Measurements from ENCODE around the gene SMYD3. TPM values are rescaled to one million over a fixed set of nuclear protein-coding genes. Genes with fewer than 3 reads are reported as not detected.
"Not testable (repeated sequence)": the region's sequence is repeated elsewhere in the genome, so short reads cannot be mapped to it uniquely, and the experiment has no call there.

SMYD3 gene
- total RNA-seq, 2 experiments from 2014 or later: 22.6 to 27.0 TPM

DNA sequence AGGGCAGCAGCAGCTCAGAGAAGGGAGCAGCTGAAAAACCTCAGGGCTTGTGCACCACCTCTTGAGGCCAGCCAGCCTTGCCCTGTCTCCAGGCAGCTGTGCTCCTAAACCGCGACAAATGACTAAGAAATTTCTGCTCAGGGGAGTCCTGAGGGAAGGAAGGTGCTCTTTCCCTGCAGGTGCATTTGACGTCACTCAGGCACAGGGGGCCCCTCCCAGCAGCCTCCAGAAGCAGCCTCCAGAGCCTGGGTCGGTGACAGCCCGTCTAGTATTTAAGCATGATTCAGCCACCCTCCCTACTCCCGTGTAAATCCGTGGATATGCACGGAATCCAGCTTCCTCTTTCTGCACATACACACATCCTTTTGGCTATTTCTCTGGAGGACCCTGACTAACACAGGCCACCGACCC, 791.8 kb downstream of the SMYD3 start:
- no peak for ATAC-seq (ENCODE audit: low read depth)
- DNase-seq: no peak
- no peaks in the 10 kb centered on the region for H3K4me1 Mint-ChIP-seq
- H3K4me3 Mint-ChIP-seq: no peak overlapping the region
- H3K36me3 Mint-ChIP-seq: no peaks in the 10 kb centered on the region
- no peak overlapping the region for H3K27ac Mint-ChIP-seq
- H3K9me3 Mint-ChIP-seq: peaks cover 4% of the 10 kb centered on the region
- H3K27me3 Mint-ChIP-seq: no peaks in the 10 kb centered on the region
- POLR2A ChIA-PET: no interaction called here

GRCh38 chr1:245714027-245714426, 793.1 kb downstream of the SMYD3 start:
- H3K4me1 Mint-ChIP-seq; DNase-seq; ATAC-seq (ENCODE audit: low read depth); H3K27me3 Mint-ChIP-seq; POLR2A ChIA-PET; H3K9me3 Mint-ChIP-seq; H3K36me3 Mint-ChIP-seq; H3K27ac Mint-ChIP-seq; H3K4me3 Mint-ChIP-seq: not testable (repeated sequence)

DNA sequence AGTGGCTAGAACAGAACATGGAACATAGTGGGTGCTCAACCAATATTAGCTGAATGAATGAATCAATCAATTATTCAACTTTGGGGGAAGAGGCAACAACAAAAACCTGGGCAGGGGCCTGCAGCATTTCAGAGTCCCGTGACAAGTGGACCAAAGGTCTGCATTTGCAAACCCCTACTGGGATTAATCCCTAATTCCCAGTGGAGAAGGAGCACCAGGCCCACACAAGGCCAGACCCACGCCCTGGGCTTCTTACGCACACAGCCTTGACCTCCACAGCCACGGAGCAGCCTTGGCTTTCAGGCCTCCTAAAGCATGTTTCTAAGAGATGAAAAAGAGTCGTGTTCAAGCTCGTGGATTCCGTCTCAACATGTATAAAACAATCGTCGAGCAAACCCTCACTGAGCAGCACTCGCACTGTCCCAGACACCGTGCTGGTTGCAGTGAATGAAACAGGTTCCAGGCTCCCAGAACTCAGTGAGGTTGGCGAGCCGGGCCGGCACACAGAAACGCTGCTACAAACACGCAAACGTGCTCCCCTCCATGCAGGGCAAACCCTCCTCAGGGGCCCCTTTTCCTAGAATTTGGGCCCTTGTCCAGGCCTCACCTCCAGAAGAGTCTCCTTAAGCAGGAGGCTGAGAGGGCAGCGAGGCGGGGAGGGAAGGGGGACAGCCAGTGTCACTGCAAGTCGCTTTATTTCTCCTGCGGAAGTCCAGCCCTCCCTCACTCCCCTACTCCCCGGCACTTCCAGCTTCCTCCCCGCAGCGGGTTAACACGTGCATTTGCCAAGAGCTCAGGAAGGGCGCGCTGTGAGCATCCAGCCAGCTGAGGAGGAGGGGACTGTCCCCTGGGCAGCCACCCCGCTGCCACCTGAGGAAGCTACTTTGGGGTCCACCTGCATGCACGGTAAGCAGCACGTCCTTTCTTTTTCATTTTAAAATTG, 795.8 kb downstream of the SMYD3 start:
- POLR2A ChIA-PET: no interaction called here
- H3K27me3 Mint-ChIP-seq: no peaks in the 10 kb centered on the region

DNA sequence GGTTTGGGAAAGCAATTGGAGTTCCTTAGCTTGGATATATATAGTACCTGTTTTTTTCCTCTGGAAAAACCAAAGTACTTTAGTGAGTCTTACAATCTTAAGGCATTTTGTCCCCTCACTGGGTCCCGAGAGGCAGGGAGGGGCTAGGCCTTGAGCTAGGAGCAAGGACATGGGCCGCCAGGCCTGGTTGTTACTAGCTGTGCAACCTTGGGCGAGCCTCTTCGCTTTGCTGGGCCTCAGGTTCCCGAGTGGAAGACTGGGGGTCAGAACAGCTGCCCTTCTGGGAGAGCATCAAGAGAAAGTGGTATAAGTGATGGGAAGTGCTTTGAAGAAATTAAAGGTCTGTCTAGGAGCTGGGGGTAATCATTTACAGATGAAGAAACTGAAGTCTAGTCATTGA, 799.1 kb downstream of the SMYD3 start:
- DNase-seq (no peak), ATAC-seq (ENCODE audit: low read depth) (no peak)
- Mint-ChIP-seq H3K36me3 (no peaks in the 10 kb centered on the region), H3K9me3 (no peaks in the 10 kb centered on the region), H3K27me3 (no peaks in the 10 kb centered on the region), H3K27ac (no peak overlapping the region), H3K4me1 (peaks cover 2% of the 10 kb centered on the region), H3K4me3 (no peak overlapping the region)
- POLR2A ChIA-PET: no interaction called here

More for the DNA sequence above, 795.8 kb downstream of the SMYD3 start:
- Mint-ChIP-seq H3K27ac (no peak overlapping the region), H3K36me3 (no peaks in the 10 kb centered on the region), H3K4me3 (no peak overlapping the region), H3K4me1 (no peaks in the 10 kb centered on the region), H3K9me3 (no peaks in the 10 kb centered on the region)
- ATAC-seq (ENCODE audit: low read depth): no peak
- no peak for DNase-seq

DNA sequence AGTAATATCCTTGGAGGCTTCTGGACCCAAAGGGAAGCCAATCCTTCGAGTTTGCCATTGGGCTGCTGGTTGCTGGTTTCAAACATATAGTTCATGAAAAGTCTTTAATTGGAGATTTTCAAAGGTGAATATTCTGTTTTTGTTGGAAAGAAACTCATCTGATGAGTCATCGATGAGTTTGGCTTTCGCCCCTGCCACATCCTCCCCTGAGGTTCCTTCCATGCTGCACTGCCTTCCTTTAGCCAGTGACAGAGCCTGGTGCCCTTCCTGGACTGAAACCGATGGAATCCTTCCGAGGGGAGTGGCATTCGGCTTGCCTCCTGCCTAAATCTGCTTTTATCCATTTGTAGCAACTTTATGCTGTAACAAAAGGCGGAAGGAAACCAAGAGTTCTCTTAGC, 802.3 kb downstream of the SMYD3 start:
- Mint-ChIP-seq H3K27ac (no peak overlapping the region), H3K4me3 (no peak overlapping the region), H3K4me1 (peaks cover 2% of the 10 kb centered on the region), H3K9me3 (no peaks in the 10 kb centered on the region), H3K36me3 (no peaks in the 10 kb centered on the region), H3K27me3 (no peaks in the 10 kb centered on the region)
- POLR2A ChIA-PET: no interaction called here
- DNase-seq: no peak
- ATAC-seq (ENCODE audit: low read depth): no peak

- DNase-seq (no peak), ATAC-seq (ENCODE audit: low read depth) (no peak)
- no peak overlapping the region for H3K27ac Mint-ChIP-seq
- H3K36me3 Mint-ChIP-seq: no peaks in the 10 kb centered on the region
- H3K9me3 Mint-ChIP-seq: no peaks in the 10 kb centered on the region
- H3K4me3 Mint-ChIP-seq: no peak overlapping the region
- no peaks in the 10 kb centered on the region for H3K27me3 Mint-ChIP-seq
- POLR2A ChIA-PET: no interaction called here
- H3K4me1 Mint-ChIP-seq: peaks cover 2% of the 10 kb centered on the region
Observed at GRCh38 chr1:245704341-245704740, 802.7 kb downstream of the SMYD3 start.

- H3K4me3 Mint-ChIP-seq: no peak overlapping the region
- no peak overlapping the region for H3K27ac Mint-ChIP-seq
- H3K36me3 Mint-ChIP-seq: no peaks in the 10 kb centered on the region
- ATAC-seq (ENCODE audit: low read depth) (no peak), DNase-seq (no peak)
- POLR2A ChIA-PET: no interaction called here
- no peaks in the 10 kb centered on the region for H3K27me3 Mint-ChIP-seq
- no peaks in the 10 kb centered on the region for H3K9me3 Mint-ChIP-seq
- peaks cover 2% of the 10 kb centered on the region for H3K4me1 Mint-ChIP-seq
Observed at GRCh38 chr1:245702346-245702745, 804.7 kb downstream of the SMYD3 start.

- POLR2A ChIA-PET: no interaction called here
- Mint-ChIP-seq H3K4me1 (peaks cover 2% of the 10 kb centered on the region), H3K27ac (no peak overlapping the region), H3K27me3 (no peaks in the 10 kb centered on the region), H3K36me3 (no peaks in the 10 kb centered on the region), H3K9me3 (no peaks in the 10 kb centered on the region), H3K4me3 (no peak overlapping the region)
- DNase-seq (no peak), ATAC-seq (ENCODE audit: low read depth) (no peak)
Observed at GRCh38 chr1:245701631-245702030, 805.4 kb downstream of the SMYD3 start.

- no peaks in the 10 kb centered on the region for H3K9me3 Mint-ChIP-seq
- H3K36me3 Mint-ChIP-seq: no peaks in the 10 kb centered on the region
- no peak overlapping the region for H3K27ac Mint-ChIP-seq
- ATAC-seq (ENCODE audit: low read depth) (no peak), DNase-seq (no peak)
- H3K27me3 Mint-ChIP-seq: no peaks in the 10 kb centered on the region
- POLR2A ChIA-PET: no interaction called here
- peaks cover 2% of the 10 kb centered on the region for H3K4me1 Mint-ChIP-seq
- no peak overlapping the region for H3K4me3 Mint-ChIP-seq
Observed at GRCh38 chr1:245700631-245701030, 806.4 kb downstream of the SMYD3 start.

Other genes starting within 250 kb of the SMYD3 start
- gene TFB2M, start 59.0 kb upstream of the SMYD3 start, total RNA-seq: 10 to 100 TPM in 1 of 2 experiments, 1 to 10 TPM in 1; 9.8 to 10.9 TPM
- 10 to 100 TPM; 36.1 to 36.5 TPM for gene CNST, start 59.2 kb upstream of the SMYD3 start, total RNA-seq
- gene SCCPDH, start 217.1 kb upstream of the SMYD3 start, total RNA-seq: 10 to 100 TPM; 13.7 to 14.4 TPM

All from activated naive CD8-positive, alpha-beta T cell treated with anti-CD3 and anti-CD28 coated beads, Interleukin-2, amount 10 ng/mL, durations not matched to agents 7 days and 5 days (primary cell).